ENCODE results near the gene ANXA3. TPM values are rescaled to one million over a fixed set of nuclear protein-coding genes. Genes with fewer than 3 reads are reported as not detected.

Gene ANXA3
- total and polyA plus RNA-seq, 2 donors (not counting 3 experiments of a cell fraction or from before 2014, with no cell fraction given): 52.9 to 78.4 TPM

- Histone ChIP-seq H3K9me1 (replicated peaks; ENCODE audit: control insufficient read depth, extremely low read depth, insufficient read depth, low read length) (no peaks in the 10 kb centered on the region), H3K9me3 (replicated peaks; ENCODE audit: control insufficient read depth, insufficient read depth, low read length) (no peaks in the 10 kb centered on the region), H3K27me3 (ENCODE audit: control insufficient read depth in 2 of 2, insufficient read depth in 2 of 2, low read length in 2 of 2) (no peaks in the 10 kb centered on the region), H3K27ac (ENCODE audit: insufficient read depth, low read depth, low read length) (no peak overlapping the region), H3K9ac (replicated peaks; ENCODE audit: extremely low read depth, insufficient read depth, low read length) (no peak overlapping the region), H4K20me1 (replicated peaks; ENCODE audit: control insufficient read depth, extremely low read depth, insufficient read depth, low read length) (no peaks in the 10 kb centered on the region), H2AFZ (ENCODE audit: low read depth, low read length) (no peak overlapping the region), H3K79me2 (ENCODE audit: control insufficient read depth, insufficient read depth, low read length) (no peaks in the 10 kb centered on the region), H3K36me3 (ENCODE audit: control insufficient read depth in 2 of 2, extremely low read depth in 1 of 2, insufficient read depth in 2 of 2, low read length in 2 of 2) (no peaks in the 10 kb centered on the region), H3K4me3 (replicated peaks in 1 of 3; ENCODE audit: insufficient read depth in 1 of 3, low read depth in 1 of 3, low read length in 3 of 3) (no peak overlapping the region), H3K4me1 (ENCODE audit: control insufficient read depth, extremely low read depth, insufficient read depth, low read length) (no peaks in the 10 kb centered on the region), H3K4me2 (ENCODE audit: insufficient read depth, low read length) (no peak overlapping the region)
- BruUV-seq (replicated peaks): no TSS peak
- DNase-seq (ENCODE audit: low read depth, low spot score): no peak
- intact Hi-C loops (cut with micrococcal nuclease) (loop anchor here (10.0 kb wide), 1 partner anchor 686 kb away; no protein-coding TSS in a partner anchor), dilution Hi-C loops (cut with MboI; ENCODE audit: extremely low pct_ligation_motif_present, low sequenced_read_pairs) (no loop called here)
- no peak for FAIRE-seq
- CTCF ChIA-PET: no interaction called here
- POLR2A ChIA-PET: no interaction called here
- TF ChIP-seq GATA2 (IDR thresholded peaks at IDR 0.05; ENCODE audit: insufficient read depth, insufficient read length, low read depth, low read length): no peak
- TF ChIP-seq CTCF (IDR thresholded peaks at IDR 0.05; ENCODE audit: extremely low read depth in 1 of 2, insufficient read depth in 1 of 2, low read depth in 1 of 2, low read length in 2 of 2): no peak
- TF ChIP-seq JUN (IDR thresholded peaks at IDR 0.05; ENCODE audit: borderline replicate concordance, insufficient read depth, insufficient read length, low read depth): no peak
- TF ChIP-seq EZH2 (IDR thresholded peaks at IDR 0.05; ENCODE audit: borderline replicate concordance, low read depth, low read length, severe bottlenecking): no peak
- TF ChIP-seq POLR2A (IDR thresholded peaks at IDR 0.05; ENCODE audit: low read depth, low read length): no peak
- no peak for TF ChIP-seq MYC (IDR thresholded peaks at IDR 0.05; ENCODE audit: low read depth, low read length)
- TF ChIP-seq POLR2AphosphoS5 (IDR thresholded peaks at IDR 0.05; ENCODE audit: insufficient read depth, low read depth, low read length): no peak
- no peak for TF ChIP-seq MAX (IDR thresholded peaks at IDR 0.05; ENCODE audit: insufficient read depth, insufficient read length)
- TF ChIP-seq FOS (IDR thresholded peaks at IDR 0.05; ENCODE audit: borderline replicate concordance, insufficient read depth, low read length): no peak
Measured at GRCh38 chr4:78510681-78511080, 40.9 kb upstream of the ANXA3 start.
